Activated T-helper 1 cell treated with anti-CD3 and anti-CD28 coated beads, Interleukin-12 subunit alpha, Interleukin-12 subunit beta, Interleukin-2, Interleukin-4 antibody, amounts not matched to agents 30 ng/mL and 10 ng/mL and 1 ng/mL, durations not matched to agents 14 hours and 24 hours and 36 hours (primary cell): ENCODE results near the gene CD9. TPM values are rescaled to one million over a fixed set of nuclear protein-coding genes. Genes with fewer than 3 reads are reported as not detected.

Experiments used
- DNase-seq: peaks from one replicate; pipeline ENCODE4 v3.0.0; 2021; ENCODE audit warnings: low spot score
- H3K27ac Mint-ChIP-seq: one replicate; pipeline ENCODE4 v1.8.0; 2021; ENCODE audit warnings: mild to moderate bottlenecking, mixed read lengths
- H3K27me3 Mint-ChIP-seq: one replicate; pipeline ENCODE4 v1.8.0; 2022; ENCODE audit warnings: mild to moderate bottlenecking, moderate library complexity, mixed read lengths; ENCODE audit not compliant: insufficient read depth
- H3K36me3 Mint-ChIP-seq: one replicate; pipeline ENCODE4 v1.8.0; 2021; ENCODE audit warnings: low read depth, mixed read lengths
- H3K4me1 Mint-ChIP-seq: one replicate; pipeline ENCODE4 v1.8.0; 2021; ENCODE audit warnings: low read depth, mixed read lengths
- H3K4me3 Mint-ChIP-seq: one replicate; pipeline ENCODE4 v1.8.0; 2021; ENCODE audit warnings: mild to moderate bottlenecking, moderate library complexity, mixed read lengths
- H3K9me3 Mint-ChIP-seq: one replicate; pipeline ENCODE4 v1.8.0; 2021; ENCODE audit warnings: mixed read lengths
- intact Hi-C: fragments of 100-400 bp; cut with micrococcal nuclease; formaldehyde crosslinking; loops from one replicate; pipeline ENCODE4 v1.15.1; 2024
- total RNA-seq: library from RNA; stranded (reverse); gene quantifications from 2 replicates; pipeline ENCODE4 v1.2.3, GENCODE V29; 2022

Gene CD9
- total RNA-seq, 1 donor from 2014 or later: 50.9 TPM

GRCh38 chr12:6167327-6168280 is 32.6 kb upstream of the CD9 start:
- intact Hi-C loops: loop anchor here (1.0 to 2.0 kb wide), 5 partner anchors 26 to 111 kb away; partner anchors contain the start of gene CD9
- Mint-ChIP-seq H3K36me3 (no peaks in the 10 kb centered on the region), H3K4me3 (peak overlapping the region; percentile 6), H3K27me3 (no peaks in the 10 kb centered on the region), H3K27ac (peak overlapping the region; percentile 87), H3K9me3 (no peaks in the 10 kb centered on the region), H3K4me1 (peaks cover 28% of the 10 kb centered on the region)
- DNase-seq: peak; percentile 35

GRCh38 chr12:6171409-6172015 is 28.7 kb upstream of the CD9 start:
- Mint-ChIP-seq H3K27ac (no peak overlapping the region), H3K27me3 (no peaks in the 10 kb centered on the region), H3K36me3 (no peaks in the 10 kb centered on the region), H3K4me1 (peaks cover 28% of the 10 kb centered on the region), H3K9me3 (no peaks in the 10 kb centered on the region), H3K4me3 (no peak overlapping the region)
- intact Hi-C loops: no loop called here
- no peak for DNase-seq

DNA sequence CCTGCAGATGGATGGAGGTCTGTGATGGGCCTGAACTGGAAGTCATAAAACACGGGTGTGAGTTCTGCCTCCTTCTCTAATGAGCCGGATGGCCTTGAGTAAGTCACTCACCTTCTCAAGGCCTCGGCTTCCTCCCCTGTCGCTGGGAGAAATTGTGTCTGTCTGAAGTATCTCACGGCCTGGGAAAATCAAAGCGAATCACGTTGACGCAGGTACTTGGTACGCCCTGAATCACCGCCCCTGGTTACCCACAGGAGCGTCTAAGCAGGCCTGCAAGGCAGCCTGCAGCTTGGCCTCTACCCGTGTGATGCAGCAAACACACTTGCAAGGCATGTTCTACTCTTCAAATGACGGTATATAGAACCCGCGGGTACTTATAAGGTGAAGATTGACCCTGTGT is 28.1 kb upstream of the CD9 start:
- H3K36me3 Mint-ChIP-seq: no peaks in the 10 kb centered on the region
- intact Hi-C loops: no loop called here
- no peaks in the 10 kb centered on the region for H3K27me3 Mint-ChIP-seq
- no peak for DNase-seq
- no peaks in the 10 kb centered on the region for H3K9me3 Mint-ChIP-seq
- H3K4me1 Mint-ChIP-seq: peaks cover 23% of the 10 kb centered on the region
- H3K27ac Mint-ChIP-seq: no peak overlapping the region
- H3K4me3 Mint-ChIP-seq: no peak overlapping the region

GRCh38 chr12:6172862-6173261 is 27.3 kb upstream of the CD9 start:
- intact Hi-C loops: no loop called here

GRCh38 chr12:6177642-6178358 is 22.4 kb upstream of the CD9 start:
- H3K4me1 Mint-ChIP-seq: no peaks in the 10 kb centered on the region
- no peak overlapping the region for H3K4me3 Mint-ChIP-seq
- H3K27me3 Mint-ChIP-seq: peaks cover 4% of the 10 kb centered on the region
- DNase-seq: no peak
- no peaks in the 10 kb centered on the region for H3K9me3 Mint-ChIP-seq
- intact Hi-C loops: no loop called here
- no peaks in the 10 kb centered on the region for H3K36me3 Mint-ChIP-seq
- H3K27ac Mint-ChIP-seq: no peak overlapping the region

More at GRCh38 chr12:6172862-6173261, 27.3 kb upstream of the CD9 start:
- DNase-seq: no peak
- H3K4me3 Mint-ChIP-seq: no peak overlapping the region
- H3K27ac Mint-ChIP-seq: no peak overlapping the region
- no peaks in the 10 kb centered on the region for H3K27me3 Mint-ChIP-seq
- H3K36me3 Mint-ChIP-seq: no peaks in the 10 kb centered on the region
- peaks cover 15% of the 10 kb centered on the region for H3K4me1 Mint-ChIP-seq
- H3K9me3 Mint-ChIP-seq: no peaks in the 10 kb centered on the region

DNA sequence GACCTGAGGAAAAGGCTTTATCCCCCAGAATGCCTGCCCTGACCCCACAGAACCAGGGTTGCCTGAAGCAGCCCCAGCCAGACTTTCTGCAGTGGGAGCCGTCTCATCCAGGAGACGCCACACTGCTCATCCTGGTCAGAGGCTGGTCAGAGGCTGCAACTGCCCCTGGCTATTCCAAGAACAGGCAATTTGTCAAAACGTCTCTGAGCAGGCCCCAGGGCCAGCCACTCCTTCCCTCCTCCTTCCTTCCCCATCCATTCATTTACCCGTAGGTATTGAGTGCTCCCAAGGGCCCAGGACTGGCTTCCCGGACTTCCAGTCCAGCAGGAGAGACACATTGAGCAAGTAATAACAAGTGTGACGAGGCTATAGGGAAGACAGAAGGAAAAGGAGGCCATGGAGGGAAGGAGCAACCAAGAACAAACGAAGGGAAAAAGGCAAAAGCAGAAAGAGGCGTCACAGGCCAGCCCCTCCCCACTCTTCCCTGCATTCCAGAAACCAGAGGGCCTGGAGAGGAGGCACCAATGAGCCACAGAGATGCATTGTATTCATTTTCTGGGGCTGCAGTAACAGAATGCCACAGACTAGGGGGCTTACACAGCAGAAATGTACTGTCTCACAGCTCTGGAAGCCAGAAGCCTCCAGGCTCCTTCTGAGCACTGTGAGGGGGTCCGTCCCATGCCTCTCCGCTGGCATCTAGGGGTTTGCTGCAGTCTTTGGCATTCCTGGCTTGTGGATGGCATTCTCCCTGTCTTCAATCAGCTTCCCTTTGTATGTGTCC is 21.0 kb upstream of the CD9 start:
- Mint-ChIP-seq H3K4me1 (no peaks in the 10 kb centered on the region), H3K9me3 (no peaks in the 10 kb centered on the region), H3K27me3 (peaks cover 6% of the 10 kb centered on the region), H3K4me3 (no peak overlapping the region), H3K36me3 (no peaks in the 10 kb centered on the region), H3K27ac (no peak overlapping the region)
- intact Hi-C loops: no loop called here
- DNase-seq: no peak

- peaks cover 6% of the 10 kb centered on the region for H3K27me3 Mint-ChIP-seq
- no peaks in the 10 kb centered on the region for H3K9me3 Mint-ChIP-seq
- H3K4me1 Mint-ChIP-seq: no peaks in the 10 kb centered on the region
- H3K27ac Mint-ChIP-seq: no peak overlapping the region
- intact Hi-C loops: no loop called here
- no peak overlapping the region for H3K4me3 Mint-ChIP-seq
- DNase-seq: no peak
- H3K36me3 Mint-ChIP-seq: no peaks in the 10 kb centered on the region
Observed at GRCh38 chr12:6180268-6181051, 19.7 kb upstream of the CD9 start.

DNA sequence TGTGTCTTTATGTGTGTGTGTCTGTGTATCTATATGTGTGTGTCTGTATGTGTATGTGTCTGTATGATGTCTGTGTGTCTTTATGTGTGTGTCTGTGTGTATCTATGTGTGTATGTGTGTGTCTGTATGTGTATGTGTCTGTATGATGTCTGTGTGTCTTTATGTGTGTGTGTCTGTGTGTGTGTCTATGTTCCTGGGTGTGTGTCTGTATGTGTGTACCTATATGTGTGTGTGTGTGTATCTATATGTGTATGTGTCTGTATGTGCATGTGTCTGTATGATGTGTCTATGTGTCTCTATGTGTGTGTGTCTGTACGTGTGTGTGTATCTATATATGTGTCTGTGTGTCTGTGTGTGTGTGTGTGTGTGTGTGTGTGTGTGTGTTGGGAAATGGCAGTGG is 19.0 kb upstream of the CD9 start:
- intact Hi-C loops: no loop called here
- Mint-ChIP-seq H3K4me3 (no peak overlapping the region), H3K9me3 (no peaks in the 10 kb centered on the region), H3K27me3 (peaks cover 6% of the 10 kb centered on the region), H3K36me3 (no peaks in the 10 kb centered on the region), H3K27ac (no peak overlapping the region), H3K4me1 (no peaks in the 10 kb centered on the region)
- no peak for DNase-seq

DNA sequence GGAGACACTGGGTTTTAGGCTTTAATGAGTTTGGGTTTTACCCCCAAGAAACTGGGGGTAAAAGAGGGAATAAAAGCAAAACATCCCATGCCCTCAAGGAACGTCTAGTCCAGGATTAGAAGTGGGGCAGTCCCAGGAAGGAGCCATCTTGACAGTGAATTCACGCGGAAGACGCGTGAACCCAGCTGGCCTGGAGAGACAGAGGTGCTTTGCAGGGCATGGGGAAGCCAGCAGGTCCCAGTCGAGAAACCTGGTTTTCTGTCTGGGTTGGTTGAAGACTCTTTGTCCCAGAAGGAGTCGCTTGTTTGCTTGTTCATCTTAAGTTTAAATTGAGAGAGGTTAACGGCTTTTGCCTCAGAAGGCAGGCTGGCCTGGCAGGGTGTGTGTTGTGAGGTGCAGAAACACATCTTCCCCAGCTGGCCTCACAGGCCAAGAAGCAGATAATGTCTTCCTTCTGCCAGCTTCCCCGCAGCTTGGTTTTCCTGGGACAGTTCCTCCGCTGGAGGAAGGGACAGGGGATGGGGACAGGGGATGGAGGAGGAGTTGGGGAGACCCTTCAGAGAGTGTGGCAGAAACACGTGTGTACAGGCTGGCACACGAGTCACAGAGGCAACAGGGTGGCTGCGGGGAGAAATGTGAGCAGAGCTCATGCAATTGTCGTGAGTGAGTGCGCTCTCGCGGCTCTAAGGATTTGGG is 18.5 kb upstream of the CD9 start:
- Mint-ChIP-seq H3K4me3 (no peak overlapping the region), H3K9me3 (no peaks in the 10 kb centered on the region), H3K27me3 (peaks cover 6% of the 10 kb centered on the region), H3K4me1 (no peaks in the 10 kb centered on the region), H3K27ac (no peak overlapping the region), H3K36me3 (no peaks in the 10 kb centered on the region)
- intact Hi-C loops: no loop called here
- DNase-seq: no peak

DNA sequence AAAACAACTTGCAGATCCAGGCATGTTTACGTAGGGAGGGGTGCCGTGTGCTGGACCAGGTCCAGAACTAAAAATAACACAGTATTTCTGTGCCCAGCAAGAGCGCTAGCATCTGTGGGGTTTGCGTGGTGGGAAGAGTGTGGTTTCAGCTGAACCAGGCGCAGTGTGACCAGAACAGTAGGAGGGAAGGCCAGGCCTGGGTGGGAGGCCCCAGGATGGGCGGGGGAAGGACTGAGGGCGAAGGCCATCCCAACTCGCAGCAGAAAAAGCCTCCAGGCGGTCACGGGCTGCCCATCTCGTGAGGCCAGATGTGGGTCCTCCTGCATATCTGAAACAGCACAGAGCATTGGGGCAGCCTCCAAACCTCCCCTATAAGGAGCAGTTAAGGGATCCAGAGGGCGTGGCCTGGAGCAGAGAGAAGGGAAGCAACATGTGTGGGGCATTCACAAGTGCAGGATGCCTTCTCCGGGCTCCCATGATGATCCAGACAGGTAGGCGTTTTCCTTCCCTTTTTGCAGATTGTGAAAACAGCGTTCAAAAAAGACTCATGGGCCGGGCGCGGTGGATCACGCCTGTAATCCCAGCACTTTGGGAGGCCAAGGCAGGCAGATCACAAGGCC is 17.8 kb upstream of the CD9 start:
- Mint-ChIP-seq H3K9me3 (no peaks in the 10 kb centered on the region), H3K36me3 (no peaks in the 10 kb centered on the region), H3K27ac (no peak overlapping the region), H3K4me3 (no peak overlapping the region), H3K27me3 (peaks cover 8% of the 10 kb centered on the region), H3K4me1 (no peaks in the 10 kb centered on the region)
- intact Hi-C loops: no loop called here
- no peak for DNase-seq

GRCh38 chr12:6183689-6184428 is 16.3 kb upstream of the CD9 start:
- intact Hi-C loops: no loop called here
- no peaks in the 10 kb centered on the region for H3K4me1 Mint-ChIP-seq
- H3K4me3 Mint-ChIP-seq: no peak overlapping the region
- H3K27ac Mint-ChIP-seq: no peak overlapping the region
- peaks cover 12% of the 10 kb centered on the region for H3K27me3 Mint-ChIP-seq
- H3K9me3 Mint-ChIP-seq: no peaks in the 10 kb centered on the region
- no peak for DNase-seq
- no peaks in the 10 kb centered on the region for H3K36me3 Mint-ChIP-seq
